Measurements from ENCODE around the gene CARM1.

CARM1 gene

GRCh38 chr19:10911579-10912363 lies 40.4 kb downstream of the CARM1 start:
- DNase-seq: no peak

GRCh38 chr19:10912619-10913018 lies 41.3 kb downstream of the CARM1 start:
- DNase-seq: no peak

DNA sequence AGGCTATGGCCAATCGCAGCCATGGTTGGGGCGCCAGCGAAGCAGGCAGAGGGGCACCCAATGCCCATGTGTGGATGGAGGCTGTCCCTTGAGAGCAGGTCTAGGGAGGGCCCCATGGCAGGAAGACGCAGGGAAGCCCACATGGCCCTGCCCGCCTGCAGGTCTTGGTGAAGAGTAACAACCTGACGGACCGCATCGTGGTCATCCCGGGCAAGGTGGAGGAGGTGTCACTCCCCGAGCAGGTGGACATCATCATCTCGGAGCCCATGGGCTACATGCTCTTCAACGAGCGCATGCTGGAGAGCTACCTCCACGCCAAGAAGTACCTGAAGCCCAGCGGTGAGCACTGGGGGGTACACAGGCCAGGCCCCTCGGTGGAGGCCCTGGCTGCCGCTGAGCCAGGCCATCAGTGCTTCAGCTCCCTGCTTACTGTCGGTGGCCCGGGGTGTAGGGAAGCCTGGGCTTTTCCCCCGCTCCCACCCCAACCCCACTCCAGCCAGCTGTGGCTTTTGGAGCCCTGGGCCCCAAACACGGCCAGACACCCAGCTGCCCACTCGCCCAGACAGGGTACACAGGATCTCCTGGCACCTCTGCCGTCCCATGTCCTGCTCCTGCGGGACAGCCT lies 42.5 kb downstream of the CARM1 start:
- DNase-seq: no peak

DNA sequence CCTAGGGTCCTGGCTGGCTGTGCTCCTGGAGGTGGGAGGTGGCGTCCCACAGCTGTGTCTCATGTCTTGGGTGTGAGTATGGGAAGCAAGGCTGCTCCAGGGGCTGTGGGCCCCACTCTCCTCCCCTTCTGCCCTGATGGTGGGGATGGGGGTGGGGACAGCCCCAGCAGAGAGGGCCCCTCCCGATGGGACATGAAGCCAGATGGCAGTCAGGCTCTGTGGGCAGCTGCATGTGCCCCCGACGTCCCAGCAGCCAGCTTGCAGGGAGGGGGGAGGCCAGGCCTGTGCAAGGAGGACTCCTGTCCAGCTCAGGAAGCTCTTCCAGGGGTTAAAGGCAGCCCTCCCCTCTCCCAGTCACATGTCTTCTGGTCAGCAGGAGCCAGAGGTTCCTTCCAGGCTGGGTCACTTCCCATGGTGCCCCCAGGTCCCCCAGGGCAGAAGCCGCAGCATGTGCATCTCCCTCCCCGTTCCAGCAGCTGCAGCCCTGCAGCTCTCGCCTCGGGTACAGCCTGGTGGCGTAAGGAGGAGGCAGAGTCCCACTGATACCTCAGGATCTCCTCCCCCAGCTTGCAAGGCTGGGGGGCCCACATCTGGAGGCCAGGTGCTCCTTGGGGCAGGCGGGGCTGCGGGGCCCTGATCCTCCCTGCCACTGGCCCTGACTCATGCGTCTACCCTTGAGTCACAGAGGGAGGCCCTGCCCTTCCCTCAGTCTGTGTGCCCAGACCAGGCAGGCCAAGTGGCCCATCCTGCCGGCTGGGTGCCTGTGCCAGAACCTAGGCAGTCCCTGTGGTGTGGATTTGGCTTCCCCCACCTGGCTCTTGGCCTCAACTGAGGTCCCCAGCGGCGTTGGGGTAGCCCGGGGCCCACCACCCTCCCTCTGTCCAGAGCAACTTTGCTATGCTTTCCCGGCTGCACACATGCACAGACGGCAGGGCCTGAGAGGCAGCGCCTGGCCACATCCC lies 44.1 kb downstream of the CARM1 start:
- DNase-seq: no peak

DNA sequence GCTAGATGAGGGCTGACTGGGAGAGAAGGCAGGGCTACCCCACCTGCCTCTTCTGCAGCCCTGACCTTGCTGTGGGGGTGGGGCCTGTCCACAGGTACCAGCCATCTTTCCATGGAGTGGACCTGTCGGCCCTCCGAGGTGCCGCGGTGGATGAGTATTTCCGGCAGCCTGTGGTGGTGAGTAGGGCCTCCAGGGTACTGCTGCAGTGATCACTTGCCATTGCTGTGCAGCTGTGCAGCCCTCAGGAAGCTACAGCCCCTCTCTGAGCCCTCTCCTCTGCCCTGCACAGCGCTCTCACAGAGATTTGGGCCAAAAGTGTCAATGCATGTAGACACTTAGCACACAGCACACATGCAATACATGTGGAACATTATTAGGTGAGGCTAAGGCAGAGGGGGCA lies 45.2 kb downstream of the CARM1 start:
- DNase-seq: no peak

DNA sequence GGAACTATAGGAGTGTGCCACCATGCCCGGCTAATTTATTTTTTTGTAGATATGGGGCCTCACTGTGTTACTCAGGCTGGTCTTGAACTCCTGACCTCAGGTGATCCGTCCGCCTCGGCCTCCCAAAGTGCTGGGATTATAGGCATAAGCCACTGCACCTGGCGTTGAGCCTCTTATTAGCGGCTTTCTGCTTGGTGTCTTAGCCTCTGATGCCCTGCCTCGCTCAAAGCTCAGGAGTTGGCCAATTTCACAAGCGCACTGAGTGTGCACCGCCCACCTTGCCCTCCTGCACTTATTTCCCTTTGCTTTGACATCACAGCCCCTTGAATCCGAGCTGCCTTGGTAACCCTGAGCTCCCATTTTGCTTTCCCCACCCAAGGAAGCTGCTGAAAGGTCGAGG lies 47.0 kb downstream of the CARM1 start:
- no peak for DNase-seq

- no peak for DNase-seq
Measured at GRCh38 chr19:10919352-10920287, 48.3 kb downstream of the CARM1 start.

GRCh38 chr19:10920288-10920655 lies 48.9 kb downstream of the CARM1 start:
- no peak for DNase-seq

DNA sequence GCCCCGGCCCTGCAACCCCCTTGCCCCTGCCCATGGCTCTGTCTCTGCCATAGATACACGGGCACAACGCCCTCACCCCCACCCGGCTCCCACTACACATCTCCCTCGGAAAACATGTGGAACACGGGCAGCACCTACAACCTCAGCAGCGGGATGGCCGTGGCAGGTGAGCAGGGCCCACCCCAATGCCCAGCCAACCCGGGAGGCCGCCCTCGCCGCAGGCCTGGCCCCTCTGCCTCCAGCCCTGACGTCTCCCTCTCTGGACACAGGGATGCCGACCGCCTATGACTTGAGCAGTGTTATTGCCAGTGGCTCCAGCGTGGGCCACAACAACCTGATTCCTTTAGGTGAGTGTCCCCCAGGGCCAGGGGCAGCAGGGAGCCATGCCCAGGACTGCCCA lies 49.4 kb downstream of the CARM1 start:
- no peak for DNase-seq

DNA sequence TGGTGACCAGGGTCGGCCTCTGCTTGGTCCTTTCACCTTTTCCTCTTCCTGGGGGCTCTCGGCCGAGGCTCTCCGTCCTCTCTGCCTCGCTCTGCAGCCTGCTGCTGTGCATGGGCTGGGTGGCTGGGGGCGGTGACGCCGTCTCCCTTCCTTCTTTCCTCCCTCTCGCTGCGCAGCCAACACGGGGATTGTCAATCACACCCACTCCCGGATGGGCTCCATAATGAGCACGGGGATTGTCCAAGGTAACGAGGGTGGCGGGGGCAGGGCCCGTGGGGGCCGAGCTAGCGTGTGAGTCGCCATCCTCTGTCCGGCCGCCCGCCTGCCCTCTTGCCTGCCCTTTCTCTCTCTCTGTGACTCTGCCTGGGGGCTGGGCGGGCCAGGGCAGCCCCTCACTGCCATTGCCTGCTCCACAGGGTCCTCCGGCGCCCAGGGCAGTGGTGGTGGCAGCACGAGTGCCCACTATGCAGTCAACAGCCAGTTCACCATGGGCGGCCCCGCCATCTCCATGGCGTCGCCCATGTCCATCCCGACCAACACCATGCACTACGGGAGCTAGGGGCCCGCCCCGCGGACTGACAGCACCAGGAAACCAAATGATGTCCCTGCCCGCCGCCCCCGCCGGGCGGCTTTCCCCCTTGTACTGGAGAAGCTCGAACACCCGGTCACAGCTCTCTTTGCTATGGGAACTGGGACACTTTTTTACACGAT lies 50.0 kb downstream of the CARM1 start:
- DNase-seq: no peak

DNA sequence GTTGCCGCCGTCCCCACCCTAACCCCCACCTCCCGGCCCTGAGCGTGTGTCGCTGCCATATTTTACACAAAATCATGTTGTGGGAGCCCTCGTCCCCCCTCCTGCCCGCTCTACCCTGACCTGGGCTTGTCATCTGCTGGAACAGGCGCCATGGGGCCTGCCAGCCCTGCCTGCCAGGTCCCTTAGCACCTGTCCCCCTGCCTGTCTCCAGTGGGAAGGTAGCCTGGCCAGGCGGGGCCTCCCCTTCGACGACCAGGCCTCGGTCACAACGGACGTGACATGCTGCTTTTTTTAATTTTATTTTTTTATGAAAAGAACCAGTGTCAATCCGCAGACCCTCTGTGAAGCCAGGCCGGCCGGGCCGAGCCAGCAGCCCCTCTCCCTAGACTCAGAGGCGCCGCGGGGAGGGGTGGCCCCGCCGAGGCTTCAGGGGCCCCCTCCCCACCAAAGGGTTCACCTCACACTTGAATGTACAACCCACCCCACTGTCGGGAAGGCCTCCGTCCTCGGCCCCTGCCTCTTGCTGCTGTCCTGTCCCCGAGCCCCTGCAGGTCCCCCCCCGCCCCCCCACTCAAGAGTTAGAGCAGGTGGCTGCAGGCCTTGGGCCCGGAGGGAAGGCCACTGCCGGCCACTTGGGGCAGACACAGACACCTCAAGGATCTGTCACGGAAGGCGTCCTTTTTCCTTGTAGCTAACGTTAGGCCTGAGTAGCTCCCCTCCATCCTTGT lies 50.7 kb downstream of the CARM1 start:
- DNase-seq: no peak

DNA sequence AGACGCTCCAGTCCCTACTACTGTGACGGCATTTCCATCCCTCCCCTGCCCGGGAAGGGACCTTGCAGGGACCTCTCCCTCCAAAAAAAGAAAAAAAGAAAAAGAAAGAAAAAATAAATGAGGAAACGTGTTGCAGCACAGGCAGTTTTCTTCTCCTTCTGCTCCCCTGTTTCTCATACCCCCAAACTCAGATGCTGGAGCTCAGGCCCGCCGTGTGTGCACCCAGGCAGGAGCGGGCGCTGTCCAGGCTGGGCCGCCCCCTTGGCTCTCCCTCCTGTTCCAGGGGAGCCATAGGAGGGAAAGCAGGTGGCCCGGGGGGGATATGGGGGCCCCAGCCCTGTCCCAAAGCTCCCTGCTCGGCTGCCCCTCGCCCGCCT lies 51.3 kb downstream of the CARM1 start:
- DNase-seq: no peak

DNA sequence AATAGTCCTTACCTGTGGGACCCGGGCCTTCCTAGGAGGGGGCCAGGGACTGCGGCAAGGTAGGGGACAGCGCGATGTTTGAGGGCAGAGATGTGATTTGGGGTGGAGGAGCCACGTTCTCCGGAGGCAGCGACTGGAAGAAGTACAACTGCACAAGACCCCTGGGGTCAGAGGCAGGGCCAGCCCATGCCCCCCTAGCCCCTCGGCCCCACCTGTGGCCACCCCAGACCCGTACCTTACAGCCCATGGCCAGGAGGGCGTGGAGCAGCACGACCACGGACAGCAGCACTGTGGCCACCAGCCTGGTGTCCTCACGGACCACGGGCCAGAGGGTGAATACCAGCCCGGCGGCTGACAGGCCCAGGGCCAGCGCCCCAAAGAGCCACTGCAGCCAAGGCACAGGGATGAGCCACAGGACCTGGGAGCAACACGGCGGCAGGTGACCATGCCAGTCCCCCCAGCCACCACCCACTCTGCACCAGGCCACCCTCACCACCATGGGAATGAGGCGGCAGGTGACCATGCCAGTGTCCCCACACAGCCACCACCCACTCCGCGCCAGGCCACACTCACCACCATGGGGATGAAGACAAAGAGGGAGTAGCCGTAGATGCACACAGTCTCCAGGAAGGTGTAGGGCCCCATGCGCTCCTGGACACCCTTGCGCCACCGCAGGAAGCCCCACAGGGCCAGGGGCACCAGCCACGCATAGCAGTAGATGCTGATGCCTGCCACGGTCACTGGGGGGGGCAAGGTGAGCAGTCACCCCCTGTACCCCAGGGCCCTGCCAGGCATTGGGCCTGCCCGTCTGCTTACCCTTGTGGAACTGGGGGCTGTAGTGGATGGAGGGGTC lies 52.1 kb downstream of the CARM1 start:
- DNase-seq: no peak

DNA sequence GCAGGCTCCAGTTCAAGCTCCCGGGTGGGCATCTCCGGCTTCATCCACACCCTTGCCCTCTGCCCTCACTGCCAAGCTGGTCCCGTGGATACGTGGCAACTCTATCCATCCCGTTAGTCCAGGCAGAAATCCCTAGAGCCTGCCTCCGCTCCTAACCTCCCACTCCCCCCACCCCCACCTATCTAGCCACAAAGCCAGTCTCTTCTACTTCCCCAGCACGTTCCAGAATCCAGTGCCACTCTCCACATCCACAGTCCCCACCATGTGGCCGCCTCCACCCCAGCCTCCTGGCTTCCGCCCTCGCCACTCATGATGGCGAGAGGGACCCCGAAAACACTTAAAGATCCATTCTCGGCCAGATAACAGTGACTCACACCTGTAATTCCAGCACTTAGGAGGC lies 53.2 kb downstream of the CARM1 start:
- DNase-seq: no peak

DNA sequence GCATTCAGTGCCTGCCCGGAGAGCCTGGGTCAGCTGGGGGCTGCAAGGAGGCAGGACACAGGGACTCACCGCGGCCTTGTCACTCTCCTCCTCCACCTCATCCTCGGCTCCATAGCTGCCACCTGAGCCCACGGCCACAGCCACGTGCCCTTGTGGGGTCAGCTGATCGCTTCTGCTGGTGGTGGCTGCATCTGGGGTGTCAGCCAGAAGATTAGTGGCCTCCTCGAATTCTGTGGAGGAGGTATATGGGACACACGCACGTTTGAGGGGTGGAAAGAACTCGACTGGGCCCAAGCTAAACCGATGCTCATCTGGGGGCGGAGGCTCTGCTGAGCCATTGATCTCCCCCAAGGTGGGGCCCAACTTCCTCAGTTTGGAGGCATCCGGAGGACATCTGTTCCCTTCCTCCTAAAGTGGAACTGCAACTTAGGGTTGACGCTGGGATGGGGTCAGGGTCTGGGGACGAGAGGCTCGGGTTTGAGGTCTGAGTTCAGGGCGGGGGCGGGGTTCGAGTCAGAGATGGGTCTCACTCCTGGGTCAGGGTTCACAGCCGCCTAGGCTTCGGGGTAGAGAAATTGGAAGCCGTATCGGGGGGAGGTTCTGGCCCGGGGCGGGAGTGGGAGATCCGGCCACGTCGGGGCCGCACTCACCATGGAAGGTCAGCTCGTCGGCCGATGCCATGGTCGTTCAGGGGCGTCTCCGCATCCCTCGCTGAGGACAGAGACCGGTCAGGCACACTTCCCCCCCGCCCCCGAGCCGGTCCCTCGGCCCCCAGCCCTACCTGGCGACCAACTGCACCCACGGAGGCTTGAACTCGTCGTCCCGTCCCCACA lies 56.6 kb downstream of the CARM1 start:
- DNase-seq: no peak

GRCh38 chr19:10928563-10929401 lies 57.4 kb downstream of the CARM1 start, which contains the start of the genes TIMM29 and YIPF2:
TSS of gene TIMM29 (plus strand) at chr19:10928811. CDS start at chr19:10928823, 12 bp downstream.
TSS of gene YIPF2 (minus strand) at chr19:10928639. CDS start at chr19:10928410, 229 bp downstream.
- peak; percentile 96 for DNase-seq

GRCh38 chr19:10929402-10929794 lies 58.0 kb downstream of the CARM1 start:
- no peak for DNase-seq

Measured in NCI-H2081 treated with DMSO at 0.1 percent for 48 hours (cell line).